Suppressor macrophage (primary cell): ENCODE data around the gene MYO1D.
"Not testable (repeated sequence)": the region's sequence is repeated elsewhere in the genome, so short reads cannot be mapped to it uniquely, and the experiment has no call there.

ENCODE experiments used
- DNase-seq, 4 experiments: peaks; one replicate each; pipeline ENCODE4 v3.0.0-alpha.2; 2020 to 2022

The MYO1D gene

DNA sequence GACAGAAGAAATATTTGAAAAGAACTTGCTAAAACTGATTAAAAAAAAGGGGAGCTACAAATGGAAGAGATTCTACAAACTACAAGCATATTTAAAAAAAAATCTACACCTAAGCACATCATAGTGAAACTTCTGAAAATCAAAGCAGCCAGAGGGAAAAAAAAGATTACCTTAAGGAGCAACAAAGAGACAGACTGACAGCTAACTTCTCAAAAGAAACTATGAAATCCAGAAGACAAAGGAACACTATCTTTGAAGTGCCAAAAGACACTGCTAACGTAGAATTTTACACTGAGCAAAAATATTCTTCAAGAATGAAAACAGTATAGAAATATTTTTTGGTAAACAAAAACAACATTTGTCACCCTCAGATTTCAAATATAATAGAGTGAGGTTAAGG lies 151.2 kb downstream of the MYO1D start:
- no peak for DNase-seq

DNA sequence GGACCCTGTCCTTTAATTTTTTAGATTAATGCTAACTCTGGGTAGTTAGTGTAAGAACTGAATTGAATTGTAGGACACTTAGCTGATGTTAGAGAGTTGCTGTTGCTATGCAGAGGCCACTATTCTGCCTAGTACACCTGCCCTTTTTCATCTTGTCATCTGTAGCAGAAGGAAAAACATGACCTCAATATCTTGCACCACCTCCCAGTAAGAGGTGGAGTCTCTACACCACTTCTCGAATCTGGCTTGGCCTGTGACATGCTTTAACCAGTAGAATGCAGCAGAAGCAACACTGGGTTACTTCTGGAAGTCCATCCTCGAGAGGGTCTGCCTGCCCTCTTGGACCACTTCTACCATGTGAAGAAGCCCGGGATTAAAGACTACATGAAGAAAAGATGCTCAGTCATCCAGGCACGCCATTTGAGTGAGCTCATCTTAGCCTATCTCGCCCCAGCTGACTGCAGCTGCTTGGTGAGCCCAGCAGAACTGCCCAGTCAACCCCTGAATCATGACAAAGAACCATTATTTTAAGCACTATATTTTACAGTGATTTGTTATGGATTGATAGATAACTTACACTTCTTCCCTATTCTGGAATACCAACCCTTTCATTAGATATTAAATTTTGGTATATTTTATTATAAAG lies 153.5 kb downstream of the MYO1D start:
- no peak for DNase-seq

DNA sequence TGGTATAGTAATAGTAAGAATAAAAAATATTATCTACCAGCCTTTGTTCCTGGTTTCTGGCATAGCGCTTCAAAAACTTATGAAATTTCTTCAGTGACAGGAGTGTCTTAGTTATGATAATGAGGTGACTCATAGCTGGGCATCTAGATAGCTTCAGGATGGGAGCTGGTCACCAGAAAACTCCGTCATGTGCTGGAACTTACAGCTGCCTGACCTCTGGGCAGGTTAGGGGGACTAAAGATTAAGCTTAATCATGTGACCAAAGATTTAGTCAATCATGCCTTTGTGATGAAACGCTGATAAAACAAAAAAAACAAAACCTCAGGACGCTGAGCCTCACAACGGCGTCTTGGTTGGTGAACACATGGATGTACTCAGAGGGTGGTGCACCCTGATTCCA lies 154.2 kb downstream of the MYO1D start:
- no peak for DNase-seq

DNA sequence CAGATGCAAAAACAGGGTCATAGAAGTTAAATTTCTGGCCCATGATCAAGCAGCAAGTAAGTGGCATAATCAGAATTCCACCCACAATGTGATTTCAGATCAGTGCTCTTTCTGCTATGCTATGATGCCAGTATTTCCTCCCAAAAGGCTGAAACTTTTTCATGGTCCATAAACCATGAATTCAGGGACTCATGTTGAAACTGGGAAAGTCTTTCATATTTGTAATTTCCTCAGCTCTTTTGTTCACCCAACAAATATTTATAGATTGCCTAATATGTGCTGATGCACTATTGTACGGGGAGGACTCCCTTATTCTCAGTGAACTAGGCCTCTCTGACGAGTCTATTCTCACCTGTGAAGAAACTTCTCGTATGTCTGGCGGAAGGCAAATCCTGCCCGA lies 156.3 kb downstream of the MYO1D start:
- no peak for DNase-seq

DNA sequence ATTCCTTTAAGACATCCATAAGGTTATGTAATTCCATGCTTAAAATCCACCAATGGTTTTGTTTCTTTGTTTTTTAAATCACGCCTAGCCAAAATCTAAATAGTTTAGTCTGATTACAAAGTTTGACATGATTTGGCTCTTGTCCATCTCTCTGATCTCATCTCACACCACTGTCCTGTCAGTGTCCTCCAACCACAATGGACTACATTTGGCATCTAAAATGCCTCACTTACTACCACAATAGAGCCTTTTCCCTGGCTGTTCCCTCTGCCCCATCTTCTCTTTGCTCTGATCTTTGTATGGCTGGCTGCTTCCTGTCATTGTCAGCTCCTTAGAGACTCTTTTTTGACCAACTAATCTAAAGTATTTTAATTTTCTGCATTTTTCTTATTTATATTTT lies 157.2 kb downstream of the MYO1D start:
- DNase-seq: no peak

DNA sequence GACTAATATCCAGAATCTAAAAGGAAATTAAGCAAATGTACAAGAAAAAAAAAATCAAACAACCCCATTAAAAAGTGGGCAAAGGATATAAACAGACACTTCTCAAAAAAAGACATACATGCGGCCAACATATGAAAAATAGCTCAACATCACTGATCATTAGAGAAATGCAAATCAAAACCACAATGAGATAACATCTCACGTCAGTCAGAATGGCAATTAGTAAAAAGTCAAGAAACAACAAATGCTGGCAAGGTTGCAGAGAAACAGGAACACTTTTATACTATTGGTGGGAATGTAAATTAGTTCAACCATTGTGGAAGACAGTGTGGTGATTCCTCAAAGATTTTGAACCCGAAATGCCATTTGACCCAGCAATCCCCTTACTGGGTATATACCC lies 162.0 kb downstream of the MYO1D start:
- DNase-seq: not testable (repeated sequence)

DNA sequence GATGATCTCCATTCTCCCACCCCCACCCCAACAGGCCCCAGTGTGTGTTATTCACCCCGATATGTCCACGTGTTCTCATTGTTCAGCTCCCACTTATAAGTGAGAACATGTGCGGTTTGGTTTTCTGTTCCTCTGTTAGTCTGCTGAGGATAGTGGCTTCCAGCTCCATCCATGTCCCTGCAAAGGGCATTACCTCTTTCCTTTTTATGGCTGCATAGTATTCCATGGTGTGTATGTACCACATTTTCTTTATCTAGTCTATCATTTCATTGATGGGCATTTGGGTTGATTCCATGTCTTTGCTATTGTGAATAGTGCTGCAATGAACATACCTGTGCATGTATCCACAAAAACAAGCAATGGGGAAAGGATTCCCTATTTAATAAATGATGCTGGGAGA lies 162.7 kb downstream of the MYO1D start:
- not testable (repeated sequence) for DNase-seq

DNA sequence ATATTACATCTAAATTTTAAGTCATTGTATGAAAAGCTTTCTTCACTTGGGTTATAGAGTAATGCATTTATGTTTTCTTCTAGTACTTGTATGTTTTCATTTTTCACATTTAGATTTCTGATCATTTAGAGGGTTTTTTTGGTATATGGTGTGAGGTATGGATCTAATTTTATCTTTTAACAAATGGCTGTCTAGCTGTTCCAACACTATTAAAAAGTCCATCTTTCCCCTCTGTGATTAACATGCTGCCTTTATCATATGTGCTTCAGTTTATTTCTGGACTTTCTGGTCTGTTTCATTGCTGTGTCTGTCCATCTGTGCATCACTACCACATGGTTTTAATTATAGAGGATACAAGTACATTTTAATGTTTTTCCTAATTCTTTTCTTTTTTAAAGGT lies 163.8 kb downstream of the MYO1D start:
- DNase-seq: no peak

DNA sequence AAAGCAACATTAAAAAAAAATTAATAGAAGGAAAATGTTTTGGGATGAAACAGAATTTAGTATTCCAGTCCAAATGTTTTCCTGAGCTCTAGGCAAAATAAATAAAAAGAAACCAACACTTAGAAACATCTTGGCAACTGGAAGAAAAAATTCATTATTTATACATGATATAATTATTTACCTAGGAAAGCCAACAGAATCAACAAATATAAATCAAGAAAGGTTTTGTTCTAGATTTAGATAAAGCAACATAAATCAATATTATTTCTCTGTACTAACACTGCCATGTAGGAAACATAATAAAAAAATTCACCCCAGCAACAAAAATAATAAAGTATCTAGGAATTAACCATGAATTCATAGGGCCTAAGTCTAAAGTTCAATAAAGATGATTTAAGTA lies 167.4 kb downstream of the MYO1D start:
- DNase-seq: no peak

DNA sequence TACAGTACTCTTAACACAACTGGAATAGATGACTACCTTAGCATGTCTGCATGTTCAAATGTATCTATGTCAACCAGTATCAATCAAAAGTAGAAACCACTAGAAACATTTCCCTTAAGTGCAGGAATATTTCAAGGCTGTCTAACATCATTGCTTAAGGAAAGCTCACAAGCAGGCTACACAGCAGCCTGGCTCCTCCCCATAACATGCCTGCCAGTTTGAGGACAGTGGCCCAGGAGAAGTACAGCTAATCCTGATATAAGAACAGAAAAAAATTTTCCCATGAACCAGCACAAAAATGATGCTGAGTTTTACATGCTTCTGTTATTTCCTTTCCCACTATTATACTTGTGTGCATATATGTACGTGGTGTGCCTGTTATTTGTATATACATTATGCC lies 175.1 kb downstream of the MYO1D start:
- DNase-seq: no peak

DNA sequence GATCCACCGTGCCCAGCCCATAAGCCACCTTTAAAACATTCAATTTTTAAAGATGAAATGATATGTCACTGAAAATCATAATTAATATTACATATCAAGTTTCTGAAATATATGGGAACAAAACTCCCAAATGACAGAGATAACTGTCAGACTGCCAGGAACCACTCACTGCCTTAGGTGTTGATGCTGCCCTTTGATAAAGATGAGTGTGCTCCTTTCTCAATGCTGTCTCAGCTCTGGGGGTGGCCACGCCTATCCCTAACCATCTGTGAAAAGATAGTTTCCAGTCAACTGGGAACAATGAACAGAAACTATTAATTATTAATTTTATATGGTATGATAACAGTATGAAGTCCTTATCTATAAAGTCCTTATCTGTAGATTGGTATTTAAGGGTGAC lies 177.7 kb downstream of the MYO1D start:
- no peak for DNase-seq

DNA sequence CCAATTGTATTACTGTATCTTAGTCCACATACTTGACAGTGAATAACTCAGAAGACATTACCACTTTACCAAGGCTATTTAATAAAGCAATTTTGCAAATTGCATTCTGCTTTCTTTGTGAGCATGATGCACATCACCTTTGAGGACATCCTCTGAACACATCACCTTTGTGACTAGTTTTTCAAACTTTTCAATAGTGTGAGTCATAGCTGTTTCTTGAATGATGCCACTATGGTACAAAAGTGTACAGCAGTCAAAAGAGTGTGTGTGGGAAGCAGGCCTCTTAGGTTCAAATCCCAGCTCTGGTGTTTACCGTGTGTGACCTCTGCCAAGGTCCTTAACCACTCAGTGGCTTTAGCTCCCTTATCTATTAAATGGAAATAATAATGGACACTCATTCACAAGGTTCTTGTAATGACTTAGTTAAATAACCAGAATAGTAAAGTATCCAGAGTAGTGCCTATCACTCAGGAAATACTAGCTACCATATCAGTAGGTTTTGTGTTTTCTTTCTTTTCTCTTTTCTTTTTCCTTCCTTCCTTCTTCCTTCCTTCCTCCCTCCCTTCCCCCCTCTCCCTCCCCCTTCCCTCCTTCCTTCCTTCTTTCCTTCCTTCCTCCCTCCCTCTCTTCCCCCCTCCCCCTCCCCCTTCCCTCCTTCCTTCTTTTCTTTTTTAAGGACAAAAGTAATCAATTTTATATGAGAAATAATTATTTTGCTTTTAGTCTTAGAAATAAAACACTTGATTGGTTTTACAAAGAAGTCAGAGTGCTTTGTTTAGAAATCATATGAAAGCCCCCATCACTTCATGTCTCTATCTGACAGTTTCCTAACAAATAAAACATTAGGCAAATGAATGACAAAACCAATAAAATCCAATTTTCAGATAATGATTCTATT lies 178.9 kb downstream of the MYO1D start:
- DNase-seq: no peak

DNA sequence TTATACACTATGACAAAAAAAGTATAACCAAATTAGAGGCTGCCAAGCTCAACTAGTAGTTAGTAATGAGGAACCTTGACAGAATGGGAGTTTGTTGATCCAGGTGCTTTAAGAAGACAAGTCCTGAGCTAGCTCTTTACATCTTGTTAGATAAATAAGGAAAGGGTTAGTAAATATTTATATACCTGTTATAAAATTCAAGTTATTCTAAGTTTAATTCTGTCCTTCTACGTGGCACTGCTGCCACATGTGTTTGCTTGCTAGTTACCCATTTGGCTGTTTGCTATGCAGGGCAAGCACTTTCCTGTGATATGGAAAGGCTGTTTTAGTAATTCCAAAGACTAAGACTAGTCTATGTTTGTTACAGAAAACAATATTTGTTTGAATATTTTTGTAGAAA lies 180.5 kb downstream of the MYO1D start:
- no peak for DNase-seq

DNA sequence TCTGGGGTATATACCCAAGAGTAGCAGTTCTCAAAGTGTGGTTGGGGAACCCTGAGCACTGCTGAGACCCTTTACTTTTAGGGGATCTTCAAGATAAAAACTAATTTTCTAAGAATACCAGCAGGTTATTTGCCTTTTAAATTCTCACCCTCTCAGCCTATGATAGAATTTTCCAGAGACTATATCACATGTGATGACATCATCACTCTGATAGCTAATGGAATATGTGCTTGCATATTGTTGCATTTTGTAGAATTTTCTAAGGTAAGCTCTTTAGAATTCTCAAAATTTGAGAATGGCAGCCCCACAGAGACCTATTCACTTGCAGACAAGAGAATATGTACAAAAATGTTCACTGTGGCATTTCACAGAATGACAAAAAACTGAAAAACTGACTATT lies 181.1 kb downstream of the MYO1D start:
- DNase-seq: no peak

DNA sequence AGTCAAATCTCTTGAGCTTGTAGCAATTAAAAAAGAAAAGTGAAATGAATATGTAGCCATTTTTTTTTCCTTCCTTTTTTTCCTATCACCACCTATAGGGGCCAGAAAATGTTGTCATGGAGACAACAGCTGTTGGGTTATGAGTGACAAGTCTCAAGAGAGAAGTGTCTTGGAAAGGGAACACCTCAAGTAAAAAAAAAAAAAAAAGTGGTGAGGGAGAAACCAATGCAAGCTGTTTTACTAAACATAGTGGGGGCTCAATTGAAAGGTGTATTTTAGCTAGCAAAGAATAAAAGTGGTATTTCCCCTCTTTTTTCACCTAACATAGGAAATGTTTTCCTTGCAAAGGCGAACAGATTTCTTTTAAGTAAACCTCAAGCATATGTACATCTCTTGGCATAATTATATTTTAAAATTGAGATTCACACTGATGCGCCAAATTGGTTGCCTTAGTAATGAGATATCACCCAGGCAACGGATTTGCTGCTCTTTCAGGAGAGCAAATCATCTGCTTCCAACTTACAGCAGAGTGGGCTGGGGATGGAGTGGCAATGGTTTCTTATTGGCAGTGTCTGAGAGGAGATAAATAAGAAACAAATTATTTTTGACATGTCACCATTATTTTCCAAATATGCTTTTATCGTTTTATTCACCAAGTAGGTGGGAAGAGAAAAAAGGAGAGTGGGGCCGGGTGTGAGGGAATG lies 183.6 kb downstream of the MYO1D start:
- DNase-seq: no peak

DNA sequence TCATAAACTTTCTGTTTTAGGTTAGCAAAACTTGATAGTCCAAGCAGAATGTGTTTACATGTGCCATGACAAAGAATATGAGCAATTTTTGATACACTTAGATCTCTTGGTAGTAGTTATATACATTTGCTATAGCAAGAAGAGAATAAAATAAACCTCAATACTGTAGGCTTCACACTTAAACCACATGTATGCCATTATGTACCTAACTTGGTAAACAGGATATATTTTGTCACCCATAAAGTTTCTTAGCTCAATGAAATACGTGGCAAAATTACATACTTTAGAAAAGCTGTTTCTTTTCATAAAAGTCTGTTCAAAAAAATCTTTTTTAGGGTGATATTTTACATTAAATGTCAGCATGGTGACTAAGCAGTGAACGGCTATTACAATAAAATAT lies 184.7 kb downstream of the MYO1D start:
- no peak for DNase-seq

DNA sequence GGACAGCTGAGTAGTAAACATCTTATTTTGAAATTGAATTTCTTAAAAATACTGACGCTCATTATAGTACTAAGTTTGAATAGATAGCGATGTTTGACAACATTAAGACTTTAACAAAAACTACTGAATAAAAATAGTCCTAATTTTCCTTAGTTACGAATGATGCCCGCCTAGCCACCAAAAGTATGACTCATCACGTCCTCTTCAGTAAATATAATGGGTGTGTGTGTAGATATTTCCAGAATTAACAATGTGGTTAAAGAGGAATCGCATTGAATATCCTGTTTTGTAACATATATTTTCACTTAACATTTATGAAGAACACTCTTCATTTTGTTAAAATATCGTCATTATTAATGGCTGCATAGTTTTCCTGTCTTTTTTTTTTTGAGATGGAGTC lies 187.6 kb downstream of the MYO1D start:
- no peak for DNase-seq

DNA sequence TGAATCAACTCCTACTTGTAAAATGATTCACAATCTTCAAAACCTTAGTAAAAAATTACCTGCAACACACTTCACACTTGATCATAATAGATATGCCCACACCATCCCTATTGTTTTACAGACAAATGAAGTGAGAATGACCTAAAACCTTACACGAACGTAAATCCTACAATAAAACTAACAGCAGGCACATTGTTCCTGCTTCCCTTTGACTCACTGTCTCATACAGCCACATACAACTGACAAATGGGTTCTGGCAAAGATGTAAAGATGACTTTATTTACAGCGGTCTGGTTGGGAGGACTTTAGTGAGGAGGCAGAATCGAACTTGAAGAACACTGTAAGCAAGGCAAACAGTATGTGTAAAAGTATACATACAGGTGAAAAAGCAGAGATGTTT lies 188.7 kb downstream of the MYO1D start:
- no peak for DNase-seq

DNA sequence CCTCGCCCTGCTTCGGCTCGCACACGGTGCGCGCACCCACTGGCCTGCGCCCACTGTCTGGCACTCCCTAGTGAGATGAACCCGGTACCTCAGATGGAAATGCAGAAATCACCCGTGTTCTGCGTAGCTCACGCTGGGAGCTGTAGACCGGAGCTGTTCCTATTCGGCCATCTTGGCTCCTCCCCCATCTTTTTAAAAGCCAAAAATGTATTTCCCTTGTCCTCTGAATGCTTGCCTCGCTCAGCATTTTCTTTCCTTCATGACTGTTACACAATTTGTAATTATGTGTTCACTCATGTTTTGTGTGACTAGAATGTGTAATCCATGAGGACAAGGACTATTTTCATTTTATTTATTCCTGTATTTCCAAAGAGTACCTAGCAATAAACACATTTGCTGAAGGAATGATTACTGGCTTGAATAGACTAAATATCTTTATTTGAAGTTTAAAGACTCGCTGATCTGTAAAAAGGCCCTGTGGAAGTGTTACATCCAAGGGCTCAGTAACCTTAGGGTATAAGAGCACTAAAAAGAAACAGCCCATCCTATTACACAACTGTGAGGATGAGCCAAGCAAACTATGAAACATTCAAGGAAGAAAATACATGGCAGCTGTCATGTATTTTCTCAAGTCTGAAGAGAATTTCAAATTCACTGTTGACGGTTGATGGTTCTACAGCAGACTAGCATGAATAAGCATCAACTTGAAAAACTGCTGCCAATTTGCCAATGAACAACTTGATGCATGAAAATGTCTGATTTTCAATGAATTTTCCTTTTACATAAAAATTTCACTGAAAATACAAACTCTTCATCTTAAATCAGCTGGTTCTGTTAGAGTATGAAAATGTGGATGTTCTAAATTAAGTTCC lies 192.6 kb downstream of the MYO1D start:
- DNase-seq: no peak

DNA sequence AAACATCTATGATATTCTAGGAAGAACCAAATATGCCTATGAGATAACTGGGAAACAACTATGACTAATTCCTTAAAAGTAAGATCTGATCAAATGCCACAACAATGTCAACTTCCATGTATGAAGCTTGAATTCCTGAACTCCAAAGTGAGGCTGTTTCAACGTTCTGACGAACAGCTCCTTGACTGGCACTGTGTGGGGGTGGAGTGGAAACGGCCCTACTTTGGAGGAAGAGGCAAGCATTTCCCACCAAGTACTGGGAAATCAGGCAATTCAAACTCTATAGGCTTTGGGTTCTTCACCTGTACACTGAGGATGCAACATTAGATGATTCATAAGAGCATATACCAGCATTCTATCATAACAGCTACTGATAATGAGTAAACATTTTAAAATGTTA lies 203.0 kb downstream of the MYO1D start:
- DNase-seq: no peak

DNA sequence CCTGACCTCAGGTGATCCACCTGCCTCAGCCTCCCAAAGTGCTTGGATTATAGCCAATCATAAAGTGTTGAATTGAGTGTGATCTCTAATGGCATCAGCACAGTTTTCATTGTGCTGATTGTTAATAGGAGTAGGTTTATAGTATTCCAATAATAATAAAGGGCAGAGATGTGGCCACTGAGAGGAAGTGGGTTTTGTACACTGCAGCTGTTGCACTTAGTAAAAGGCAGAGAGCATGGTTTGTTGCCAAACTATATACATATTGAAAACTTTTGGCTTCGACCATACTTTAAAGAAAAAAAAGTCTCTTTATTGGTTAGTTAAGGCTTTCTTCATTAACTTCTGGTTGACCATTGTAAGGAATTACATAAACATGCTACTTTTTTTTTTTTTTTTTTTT lies 204.2 kb downstream of the MYO1D start:
- DNase-seq: peak in 2 of 4 experiments; percentile 10 to 43

DNA sequence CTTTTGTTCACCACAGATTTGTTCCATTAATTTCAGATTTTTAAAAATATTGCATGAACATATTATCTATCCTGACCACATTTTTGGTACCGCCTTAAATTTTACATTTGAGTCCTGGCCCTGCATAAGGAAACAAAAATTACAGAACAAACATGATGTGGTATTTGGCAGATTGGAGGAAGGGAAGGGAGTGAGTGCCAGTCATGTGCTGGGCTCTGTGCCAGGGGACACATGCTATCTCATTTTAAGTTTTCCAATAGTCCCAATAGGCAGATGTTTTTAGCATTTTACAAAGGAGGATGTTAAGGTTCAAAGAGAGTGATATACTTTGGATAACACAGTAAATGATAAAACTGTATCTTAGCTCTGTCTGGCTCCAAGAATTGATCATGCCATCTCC lies 205.0 kb downstream of the MYO1D start:
- peak; percentile 55 to 83 (median 70) for DNase-seq
